WI38 (cell line): ENCODE data around the gene CFAP45.

Source experiments
- H3K4me3 ChIP-seq: 2 replicates; pipeline ENCODE4 v1.5.1; 2011; ENCODE audit warnings: low read depth, mild to moderate bottlenecking, control low read depth, low read length
- TF ChIP-seq, protein P1 (sequence below): IDR thresholded peaks from 2 replicates; pipeline ENCODE4 v1.5.1; 2012; ENCODE audit warnings: low read depth, mild to moderate bottlenecking, control low read depth, low read length

The CFAP45 gene

GRCh38 chr1:159924791-159925718, 25.1 kb upstream of the CFAP45 start, which contains the start of gene TAGLN2:
Gene TAGLN2 (minus strand): TSS chr1:159925507. CDS start chr1:159920509, 4,998 bp downstream.
- TF ChIP-seq, protein P1, sequence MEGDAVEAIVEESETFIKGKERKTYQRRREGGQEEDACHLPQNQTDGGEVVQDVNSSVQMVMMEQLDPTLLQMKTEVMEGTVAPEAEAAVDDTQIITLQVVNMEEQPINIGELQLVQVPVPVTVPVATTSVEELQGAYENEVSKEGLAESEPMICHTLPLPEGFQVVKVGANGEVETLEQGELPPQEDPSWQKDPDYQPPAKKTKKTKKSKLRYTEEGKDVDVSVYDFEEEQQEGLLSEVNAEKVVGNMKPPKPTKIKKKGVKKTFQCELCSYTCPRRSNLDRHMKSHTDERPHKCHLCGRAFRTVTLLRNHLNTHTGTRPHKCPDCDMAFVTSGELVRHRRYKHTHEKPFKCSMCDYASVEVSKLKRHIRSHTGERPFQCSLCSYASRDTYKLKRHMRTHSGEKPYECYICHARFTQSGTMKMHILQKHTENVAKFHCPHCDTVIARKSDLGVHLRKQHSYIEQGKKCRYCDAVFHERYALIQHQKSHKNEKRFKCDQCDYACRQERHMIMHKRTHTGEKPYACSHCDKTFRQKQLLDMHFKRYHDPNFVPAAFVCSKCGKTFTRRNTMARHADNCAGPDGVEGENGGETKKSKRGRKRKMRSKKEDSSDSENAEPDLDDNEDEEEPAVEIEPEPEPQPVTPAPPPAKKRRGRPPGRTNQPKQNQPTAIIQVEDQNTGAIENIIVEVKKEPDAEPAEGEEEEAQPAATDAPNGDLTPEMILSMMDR: no peak
- H3K4me3 ChIP-seq: peak within 1 kb of the TSS; percentile 98

- TF ChIP-seq, protein P1: no peak
Observed at GRCh38 chr1:159924025-159924790, 24.2 kb upstream of the CFAP45 start.

GRCh38 chr1:159923203-159924024, 23.4 kb upstream of the CFAP45 start:
- peak overlapping the region; percentile 98 for H3K4me3 ChIP-seq
- TF ChIP-seq, protein P1: no peak

More at GRCh38 chr1:159924025-159924790, 24.2 kb upstream of the CFAP45 start:
- H3K4me3 ChIP-seq: peak overlapping the region; percentile 98

DNA sequence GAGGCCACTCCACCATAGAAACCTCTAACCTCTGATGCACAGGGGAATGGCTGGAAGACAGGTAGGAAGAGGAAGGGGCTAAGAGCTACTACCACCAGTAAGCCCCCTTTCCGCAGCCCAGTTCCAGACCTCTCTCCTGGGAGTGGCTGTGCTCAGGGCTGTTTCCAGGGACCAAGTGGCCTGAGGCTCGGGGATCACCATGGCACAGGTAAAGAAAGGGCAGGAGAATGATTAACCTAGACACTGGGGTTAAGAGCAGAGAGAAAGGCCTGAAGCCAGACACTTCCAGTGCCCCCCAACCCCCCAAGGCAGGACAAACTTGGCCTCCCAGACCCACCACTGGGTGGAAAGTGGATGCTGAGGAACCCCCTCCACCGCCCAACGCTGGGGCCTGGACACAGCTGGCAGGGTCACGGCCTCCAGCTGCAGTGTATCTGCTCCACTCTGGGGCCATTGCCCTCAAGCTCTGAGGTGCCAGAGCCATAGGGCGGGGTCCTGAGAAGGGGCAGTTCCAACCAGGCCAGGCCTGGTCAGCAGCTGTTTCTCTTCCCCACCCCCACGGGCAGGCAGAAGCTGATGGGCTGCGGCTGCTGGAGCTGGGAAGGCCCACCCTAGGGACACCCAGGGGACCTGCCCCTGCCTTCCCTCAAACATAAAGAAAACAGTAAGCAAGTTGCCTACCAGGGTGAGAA, 22.7 kb upstream of the CFAP45 start:
- H3K4me3 ChIP-seq: peak overlapping the region; percentile 98
- TF ChIP-seq, protein P1: no peak

DNA sequence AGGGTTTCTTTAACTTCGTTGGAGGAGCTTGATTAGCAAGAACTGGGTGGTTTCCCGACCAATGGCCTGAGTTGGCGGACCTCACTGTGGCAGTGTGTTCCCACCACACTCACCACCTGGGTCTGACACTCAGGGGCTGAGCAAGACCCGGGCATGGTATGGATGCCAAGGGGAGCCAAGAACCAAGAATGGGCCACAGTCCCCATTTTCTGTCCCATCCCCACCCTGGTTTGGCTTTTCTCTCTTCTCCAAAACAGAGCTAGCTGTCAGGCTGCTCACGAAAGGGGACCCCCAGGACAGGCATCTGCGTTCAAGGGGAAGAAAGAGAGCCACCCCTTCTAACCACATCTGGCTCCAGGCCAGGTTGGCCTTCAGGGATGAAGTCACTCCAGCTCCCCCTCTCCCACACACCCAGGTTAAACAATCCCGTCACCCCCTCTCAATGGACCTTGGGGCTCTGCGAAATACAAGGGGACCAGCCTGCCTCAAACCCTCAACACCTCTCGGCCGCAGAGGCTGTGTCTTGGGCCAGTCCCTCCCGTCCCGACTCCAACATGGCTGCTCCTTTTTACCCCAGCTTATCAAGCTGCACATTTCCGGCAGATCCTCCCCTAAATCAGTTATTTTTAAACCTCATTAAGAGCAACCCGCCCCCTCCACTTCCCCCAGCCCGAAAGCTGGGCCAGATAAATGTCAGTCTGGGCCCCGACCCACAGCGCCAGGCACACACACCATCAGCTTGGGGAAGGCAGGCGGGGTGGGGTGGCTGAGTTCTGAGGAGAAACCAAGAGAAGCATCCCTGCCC, 21.9 kb upstream of the CFAP45 start:
- peak overlapping the region; percentile 98 for H3K4me3 ChIP-seq

More for the DNA sequence above, 21.9 kb upstream of the CFAP45 start:
- TF ChIP-seq, protein P1: no peak
